ENCODE measurements around the gene ZBTB25. TPM values are rescaled to one million over a fixed set of nuclear protein-coding genes. Genes with fewer than 3 reads are reported as not detected.

The ZBTB25 gene
- total RNA-seq, 2 experiments from 2014 or later: 56.8 to 58.1 TPM

DNA sequence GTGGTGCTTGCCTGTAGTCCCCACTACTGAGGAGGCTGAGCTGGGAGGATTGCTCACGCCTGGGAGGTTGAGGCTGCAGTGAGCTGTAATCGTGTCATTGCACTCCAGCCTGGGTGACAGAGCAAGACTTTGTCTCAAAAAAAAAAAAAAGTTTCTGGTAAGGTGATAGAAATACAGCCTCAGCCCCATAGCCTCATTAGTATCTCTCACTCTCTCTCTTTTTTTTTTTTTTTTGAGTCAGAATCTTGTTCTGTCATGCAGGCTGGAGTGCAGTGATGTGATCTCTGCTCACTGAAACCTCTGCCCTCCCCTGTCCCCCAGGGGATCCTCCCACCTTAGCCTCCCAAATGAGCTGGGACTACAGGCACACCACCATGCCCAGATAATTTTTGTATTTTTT is 96.3 kb downstream of the ZBTB25 start:
- H3K27me3 ChIP-seq (ENCODE audit: control insufficient read depth in 1 of 2, insufficient read depth in 2 of 2, low read length in 2 of 2): no peaks in the 10 kb centered on the region
- H3K27me3 Mint-ChIP-seq: no peaks in the 10 kb centered on the region
- H3K36me3 Mint-ChIP-seq (ENCODE audit: low read depth): peaks cover 40% of the 10 kb centered on the region
- H3K4me3 ChIP-seq (ENCODE audit: low read length): no peak overlapping the region
- ATAC-seq (ENCODE audit: poor library complexity): no peak
- H3K9me3 Mint-ChIP-seq: no peaks in the 10 kb centered on the region
- DNase-seq: no peak
- TF ChIP-seq, protein P1, sequence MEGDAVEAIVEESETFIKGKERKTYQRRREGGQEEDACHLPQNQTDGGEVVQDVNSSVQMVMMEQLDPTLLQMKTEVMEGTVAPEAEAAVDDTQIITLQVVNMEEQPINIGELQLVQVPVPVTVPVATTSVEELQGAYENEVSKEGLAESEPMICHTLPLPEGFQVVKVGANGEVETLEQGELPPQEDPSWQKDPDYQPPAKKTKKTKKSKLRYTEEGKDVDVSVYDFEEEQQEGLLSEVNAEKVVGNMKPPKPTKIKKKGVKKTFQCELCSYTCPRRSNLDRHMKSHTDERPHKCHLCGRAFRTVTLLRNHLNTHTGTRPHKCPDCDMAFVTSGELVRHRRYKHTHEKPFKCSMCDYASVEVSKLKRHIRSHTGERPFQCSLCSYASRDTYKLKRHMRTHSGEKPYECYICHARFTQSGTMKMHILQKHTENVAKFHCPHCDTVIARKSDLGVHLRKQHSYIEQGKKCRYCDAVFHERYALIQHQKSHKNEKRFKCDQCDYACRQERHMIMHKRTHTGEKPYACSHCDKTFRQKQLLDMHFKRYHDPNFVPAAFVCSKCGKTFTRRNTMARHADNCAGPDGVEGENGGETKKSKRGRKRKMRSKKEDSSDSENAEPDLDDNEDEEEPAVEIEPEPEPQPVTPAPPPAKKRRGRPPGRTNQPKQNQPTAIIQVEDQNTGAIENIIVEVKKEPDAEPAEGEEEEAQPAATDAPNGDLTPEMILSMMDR (IDR thresholded peaks at IDR 0.05): no peak
- H3K36me3 ChIP-seq (ENCODE audit: insufficient read depth, low read length): peaks cover 3% of the 10 kb centered on the region
- H3K27ac ChIP-seq (ENCODE audit: low read depth in 1 of 2, low read length in 2 of 2): no peak overlapping the region
- H3K4me1 ChIP-seq (ENCODE audit: insufficient read depth, low read length): no peaks in the 10 kb centered on the region
- no peaks in the 10 kb centered on the region for H3K9me3 ChIP-seq (ENCODE audit: control insufficient read depth in 1 of 2, insufficient read depth in 1 of 2, low read length in 2 of 2)
- H3K27ac Mint-ChIP-seq: no peak overlapping the region
- H3K4me3 Mint-ChIP-seq: no peak overlapping the region
- no peaks in the 10 kb centered on the region for H3K4me1 Mint-ChIP-seq (ENCODE audit: low read depth)
- ChIA-PET POLR2A (no interaction called here), CTCF (no interaction called here)
- intact Hi-C loops (cut with DNase I, micrococcal nuclease): no loop called here

GRCh38 chr14:64405295-64405694 is 98.3 kb downstream of the ZBTB25 start:
- no peaks in the 10 kb centered on the region for H3K27me3 Mint-ChIP-seq
- intact Hi-C loops (cut with DNase I, micrococcal nuclease): no loop called here
- no peak for DNase-seq
- CTCF ChIA-PET: no interaction called here
- H3K36me3 Mint-ChIP-seq (ENCODE audit: low read depth): peaks cover 32% of the 10 kb centered on the region
- no peak overlapping the region for H3K4me3 Mint-ChIP-seq
- no peaks in the 10 kb centered on the region for H3K4me1 Mint-ChIP-seq (ENCODE audit: low read depth)
- Histone ChIP-seq H3K9me3 (ENCODE audit: control insufficient read depth in 1 of 2, insufficient read depth in 1 of 2, low read length in 2 of 2) (no peaks in the 10 kb centered on the region), H3K4me3 (ENCODE audit: low read length) (no peak overlapping the region), H3K36me3 (ENCODE audit: insufficient read depth, low read length) (no peaks in the 10 kb centered on the region), H3K27me3 (ENCODE audit: control insufficient read depth in 1 of 2, insufficient read depth in 2 of 2, low read length in 2 of 2) (no peaks in the 10 kb centered on the region), H3K4me1 (ENCODE audit: insufficient read depth, low read length) (no peaks in the 10 kb centered on the region), H3K27ac (ENCODE audit: low read depth in 1 of 2, low read length in 2 of 2) (no peak overlapping the region)
- no peak overlapping the region for H3K27ac Mint-ChIP-seq
- TF ChIP-seq, protein P1 (IDR thresholded peaks at IDR 0.05): no peak
- no peak for ATAC-seq (ENCODE audit: poor library complexity)
- POLR2A ChIA-PET: no interaction called here
- no peaks in the 10 kb centered on the region for H3K9me3 Mint-ChIP-seq

- Histone ChIP-seq H3K27me3 (ENCODE audit: control insufficient read depth in 1 of 2, insufficient read depth in 2 of 2, low read length in 2 of 2) (no peaks in the 10 kb centered on the region), H3K4me3 (ENCODE audit: low read length) (no peak overlapping the region), H3K27ac (ENCODE audit: low read depth in 1 of 2, low read length in 2 of 2) (no peak overlapping the region), H3K4me1 (ENCODE audit: insufficient read depth, low read length) (no peaks in the 10 kb centered on the region), H3K9me3 (ENCODE audit: control insufficient read depth in 1 of 2, insufficient read depth in 1 of 2, low read length in 2 of 2) (no peaks in the 10 kb centered on the region), H3K36me3 (ENCODE audit: insufficient read depth, low read length) (no peaks in the 10 kb centered on the region)
- intact Hi-C loops (cut with DNase I, micrococcal nuclease): no loop called here
- H3K27ac Mint-ChIP-seq: no peak overlapping the region
- no peaks in the 10 kb centered on the region for H3K27me3 Mint-ChIP-seq
- DNase-seq (no peak), ATAC-seq (ENCODE audit: poor library complexity) (no peak)
- peaks cover 27% of the 10 kb centered on the region for H3K36me3 Mint-ChIP-seq (ENCODE audit: low read depth)
- H3K9me3 Mint-ChIP-seq: no peaks in the 10 kb centered on the region
- ChIA-PET CTCF (interaction anchor here (0.6 kb wide), 1 partner anchor 38 kb away, joined by 3 read pairs; no protein-coding TSS in a partner anchor), POLR2A (interaction anchor here (1.8 kb wide), 1 partner anchor 14 kb away, joined by 6 read pairs; the partner anchor contains the start of gene MTHFD1)
- TF ChIP-seq, protein P1 (IDR thresholded peaks at IDR 0.05): no peak
- H3K4me1 Mint-ChIP-seq (ENCODE audit: low read depth): no peaks in the 10 kb centered on the region
- no peak overlapping the region for H3K4me3 Mint-ChIP-seq
Measured at GRCh38 chr14:64401949-64402348, 101.7 kb downstream of the ZBTB25 start.

All from CD4-positive, alpha-beta T cell (primary cell).